HEK293T (cell line): ENCODE results near the gene PRKG1.

Experiments used
- CTCF ChIA-PET: fragments of 350-600 bp; formaldehyde crosslinking; extraction: SDS; loops from one replicate; lab custom pipeline; 2021; ENCODE audit warnings: antibody characterized with exemption, inconsistent platforms; lab: Yijun Ruan, JAX
- POLR2A ChIA-PET: fragments of 350-600 bp; formaldehyde crosslinking; extraction: SDS; loops from one replicate; lab custom pipeline; 2020; ENCODE audit warnings: antibody characterized with exemption, inconsistent platforms; lab: Yijun Ruan, JAX
- DNase-seq: peaks from one replicate; pipeline ENCODE4 v3.0.0; 2012; ENCODE audit warnings: mixed read lengths; ENCODE audit errors: extremely low spot score
- ARNT ChIP-seq: fragments of 450-650 bp; IDR thresholded peaks from 2 replicates; pipeline ENCODE4 v1.6.1; 2017; ENCODE audit warnings: mild to moderate bottlenecking
- BHLHE40 ChIP-seq: fragments of 450-650 bp; IDR thresholded peaks from 2 replicates; pipeline ENCODE4 v1.6.1; 2016; ENCODE audit warnings: mild to moderate bottlenecking, moderate library complexity, borderline replicate concordance
- CTBP1 ChIP-seq: fragments of 450-650 bp; IDR thresholded peaks from 2 replicates; pipeline ENCODE4 v1.6.1; 2016; ENCODE audit warnings: borderline replicate concordance
- ELF4 ChIP-seq: fragments of 450-650 bp; IDR thresholded peaks from 2 replicates; pipeline ENCODE4 v1.6.1; 2017; ENCODE audit warnings: antibody characterized with exemption
- FOXA1 ChIP-seq: fragments of 450-650 bp; IDR thresholded peaks from 2 replicates; pipeline ENCODE4 v1.6.1; 2016; ENCODE audit warnings: mild to moderate bottlenecking
- FOXK2 ChIP-seq: fragments of 450-650 bp; IDR thresholded peaks from 2 replicates; pipeline ENCODE4 v1.6.1; 2016; ENCODE audit warnings: mild to moderate bottlenecking
- FOXM1 ChIP-seq: fragments of 450-650 bp; IDR thresholded peaks from 2 replicates; pipeline ENCODE4 v1.6.1; 2017; ENCODE audit warnings: mild to moderate bottlenecking, borderline replicate concordance
- HDGF ChIP-seq: fragments of 450-650 bp; IDR thresholded peaks from 2 replicates; pipeline ENCODE4 v1.6.1; 2017; ENCODE audit warnings: antibody characterized with exemption, borderline replicate concordance
- L3MBTL2 ChIP-seq: fragments of 450-650 bp; conservative IDR thresholded peaks from 2 replicates; pipeline ENCODE4 v1.6.1; 2016; ENCODE audit warnings: mild to moderate bottlenecking
- LEF1 ChIP-seq: fragments of 450-650 bp; IDR thresholded peaks from 2 replicates; pipeline ENCODE4 v1.6.1; 2017; ENCODE audit warnings: mild to moderate bottlenecking, borderline replicate concordance
- NFRKB ChIP-seq: fragments of 450-650 bp; IDR thresholded peaks from 2 replicates; pipeline ENCODE4 v1.6.1; 2016; ENCODE audit warnings: mild to moderate bottlenecking, moderate library complexity
- PKNOX1 ChIP-seq: fragments of 450-650 bp; IDR thresholded peaks from 2 replicates; pipeline ENCODE4 v1.6.1; 2016
- SP1 ChIP-seq: fragments of 450-650 bp; IDR thresholded peaks from 2 replicates; pipeline ENCODE4 v1.6.1; 2017
- SUZ12 ChIP-seq: fragments of 450-650 bp; IDR thresholded peaks from 2 replicates; pipeline ENCODE4 v1.6.1; 2016; ENCODE audit warnings: mild to moderate bottlenecking
- TARDBP ChIP-seq: fragments of 450-650 bp; IDR thresholded peaks from 2 replicates; pipeline ENCODE4 v1.6.1; 2016
- ZNF384 ChIP-seq: fragments of 450-650 bp; IDR thresholded peaks from 2 replicates; pipeline ENCODE4 v1.6.1; 2016

Gene PRKG1

GRCh38 chr10:51772387-51772786 is 698.1 kb downstream of the PRKG1 start:
- DNase-seq = no peak
- CTCF ChIA-PET = no interaction called here
- POLR2A ChIA-PET = no interaction called here
- TF ChIP-seq NFRKB (no peak), ARNT (no peak), FOXK2 (no peak), ZNF384 (no peak), TARDBP (no peak), BHLHE40 (no peak), SUZ12 (no peak), CTBP1 (no peak), HDGF (no peak), LEF1 (no peak), PKNOX1 (no peak), ELF4 (no peak), L3MBTL2 (no peak), FOXA1 (no peak), FOXM1 (no peak), SP1 (no peak)

GRCh38 chr10:51773681-51774080 is 699.4 kb downstream of the PRKG1 start:
- DNase-seq = no peak
- POLR2A ChIA-PET = no interaction called here
- CTCF ChIA-PET = no interaction called here
- no peak for TF ChIP-seq BHLHE40
- no peak for TF ChIP-seq HDGF
- no peak for TF ChIP-seq PKNOX1
- TF ChIP-seq LEF1 = no peak
- TF ChIP-seq SP1 = no peak

GRCh38 chr10:51783941-51784340 is 709.7 kb downstream of the PRKG1 start:
- ChIA-PET POLR2A (no interaction called here), CTCF (no interaction called here)
- no peak for DNase-seq
- no peak for TF ChIP-seq NFRKB
- no peak for TF ChIP-seq FOXM1
- no peak for TF ChIP-seq ZNF384
- TF ChIP-seq TARDBP = no peak
- TF ChIP-seq FOXK2 = no peak

GRCh38 chr10:51786016-51786683 is 711.9 kb downstream of the PRKG1 start:
- ChIA-PET POLR2A (interaction anchor here (0.7 kb wide), 1 partner anchor 76 kb away, joined by 3 read pairs; no protein-coding TSS in a partner anchor), CTCF (no interaction called here)
- no peak for DNase-seq
- TF ChIP-seq TARDBP (no peak), BHLHE40 (no peak), NFRKB (no peak), PKNOX1 (no peak)

GRCh38 chr10:51786684-51787035 is 712.4 kb downstream of the PRKG1 start:
- no peak for DNase-seq
- ChIA-PET CTCF (no interaction called here), POLR2A (interaction anchor here (0.7 kb wide), 1 partner anchor 76 kb away, joined by 3 read pairs; no protein-coding TSS in a partner anchor)
- no peak for TF ChIP-seq FOXK2
- no peak for TF ChIP-seq ARNT
- no peak for TF ChIP-seq L3MBTL2
- no peak for TF ChIP-seq ZNF384
- TF ChIP-seq FOXM1 = no peak
- no peak for TF ChIP-seq FOXA1
- no peak for TF ChIP-seq ELF4

- TF ChIP-seq HDGF (no peak), ZNF384 (no peak), ELF4 (no peak), BHLHE40 (no peak), FOXM1 (no peak), NFRKB (no peak), LEF1 (no peak), SUZ12 (no peak), ARNT (no peak), FOXA1 (no peak), TARDBP (no peak), PKNOX1 (no peak), FOXK2 (no peak), CTBP1 (no peak), SP1 (no peak), L3MBTL2 (no peak)
- POLR2A ChIA-PET = no interaction called here
- CTCF ChIA-PET = no interaction called here
- no peak for DNase-seq
These were observed 714.0 kb downstream of the PRKG1 start for GRCh38 chr10:51788273-51788672.
